DND-41 (cell line): Measurements from ENCODE around the gene WDTC1.

Experiments
- CTCF ChIP-seq: IDR thresholded peaks from 2 replicates; pipeline ENCODE4 v1.5.1; 2012; ENCODE audit warnings: borderline replicate concordance, low read length, moderate library complexity, mild to moderate bottlenecking; ENCODE audit not compliant: poor library complexity, severe bottlenecking; ENCODE audit errors: extremely low read depth
- EZH2 ChIP-seq: IDR thresholded peaks from 3 replicates; pipeline ENCODE4 v1.6.1; 2012; ENCODE audit warnings: borderline replicate concordance, low read depth, mild to moderate bottlenecking, moderate library complexity, low read length, inconsistent platforms; ENCODE audit not compliant: severe bottlenecking

- TF ChIP-seq CTCF: no peak
- TF ChIP-seq EZH2: no peak
Measured at GRCh38 chr1:27267153-27267552, 32.7 kb downstream of the WDTC1 start.
